Measurements from ENCODE around the gene MKNK2. TPM values are rescaled to one million over a fixed set of nuclear protein-coding genes. Genes with fewer than 3 reads are reported as not detected.
A peak's percentile ranks its signal among the peaks of the same experiment; 100 is the strongest.
"Not testable (repeated sequence)": the region's sequence is repeated elsewhere in the genome, so short reads cannot be mapped to it uniquely, and the experiment has no call there.

Gene MKNK2
- total and polyA plus RNA-seq, 2 of the 13 experiments (the other 11 are each of a cell fraction or from before 2014, with no cell fraction given): 44.9 to 112 TPM

GRCh38 chr19:2086695-2087620, 35.9 kb upstream of the MKNK2 start (continued):
- TF ChIP-seq ZNF407 (CRISPR knock-in tag; IDR thresholded peaks at IDR 0.05; ENCODE audit: not compliant biosample characterization) (peak; percentile 22), ZNF652 (CRISPR knock-in tag; IDR thresholded peaks at IDR 0.05; ENCODE audit: borderline replicate concordance, low read depth) (peak; percentile 97), NRL (CRISPR knock-in tag; IDR thresholded peaks at IDR 0.05; ENCODE audit: borderline replicate concordance) (peak; percentile 68; the same call in 1 of the 2 replicates), CREM (IDR thresholded peaks at IDR 0.05) (peak; percentile 74), ZNF264 (CRISPR knock-in tag; IDR thresholded peaks at IDR 0.05) (peak; percentile 65; the same call in 1 of the 2 replicates), NFYC (CRISPR knock-in tag; IDR thresholded peaks at IDR 0.05) (0 out of 2 replicates have a peak, but pooled peaks have one; percentile 27), SAP130 (CRISPR knock-in tag; IDR thresholded peaks at IDR 0.05; ENCODE audit: low read depth) (peak; percentile 87), GABPB1 (CRISPR knock-in tag; IDR thresholded peaks at IDR 0.05) (peak; percentile 12; the same call in 1 of the 2 replicates), PHF8 (CRISPR knock-in tag; IDR thresholded peaks at IDR 0.05) (0 out of 2 replicates have a peak, but pooled peaks have one; percentile 25), ZNF431 (CRISPR knock-in tag; IDR thresholded peaks at IDR 0.05; ENCODE audit: borderline replicate concordance, low read depth) (peak; percentile 25; the same call in 1 of the 2 replicates), MIXL1 (CRISPR knock-in tag; IDR thresholded peaks at IDR 0.05) (peak; percentile 78; the same call in 1 of the 2 replicates), ZNF44 (CRISPR knock-in tag; IDR thresholded peaks at IDR 0.05) (peak; percentile 90), AHR (CRISPR knock-in tag; IDR thresholded peaks at IDR 0.05) (peak; percentile 26; the same call in 1 of the 2 replicates), THAP9 (CRISPR knock-in tag; IDR thresholded peaks at IDR 0.05; ENCODE audit: borderline replicate concordance) (0 out of 2 replicates have a peak, but pooled peaks have one; percentile 21), ZNF572 (CRISPR knock-in tag; IDR thresholded peaks at IDR 0.05) (peak; percentile 90), KLF11 (CRISPR knock-in tag; IDR thresholded peaks at IDR 0.05) (peak; percentile 76; the same call in 1 of the 2 replicates), DMAP1 (CRISPR knock-in tag; IDR thresholded peaks at IDR 0.05) (peak; percentile 81), ZNF34 (CRISPR knock-in tag; IDR thresholded peaks at IDR 0.05; ENCODE audit: borderline replicate concordance) (0 out of 2 replicates have a peak, but pooled peaks have one; percentile 40)
- TF ChIP-seq CREM (CRISPR knock-in tag; IDR thresholded peaks at IDR 0.05): not testable (repeated sequence)

Measured in HepG2 (cell line).